ENCODE measurements around the gene UNC93A. TPM values are rescaled to one million over a fixed set of nuclear protein-coding genes. Genes with fewer than 3 reads are reported as not detected.

The UNC93A gene
- total RNA-seq, 1 experiment from 2014 or later, result not detected

DNA sequence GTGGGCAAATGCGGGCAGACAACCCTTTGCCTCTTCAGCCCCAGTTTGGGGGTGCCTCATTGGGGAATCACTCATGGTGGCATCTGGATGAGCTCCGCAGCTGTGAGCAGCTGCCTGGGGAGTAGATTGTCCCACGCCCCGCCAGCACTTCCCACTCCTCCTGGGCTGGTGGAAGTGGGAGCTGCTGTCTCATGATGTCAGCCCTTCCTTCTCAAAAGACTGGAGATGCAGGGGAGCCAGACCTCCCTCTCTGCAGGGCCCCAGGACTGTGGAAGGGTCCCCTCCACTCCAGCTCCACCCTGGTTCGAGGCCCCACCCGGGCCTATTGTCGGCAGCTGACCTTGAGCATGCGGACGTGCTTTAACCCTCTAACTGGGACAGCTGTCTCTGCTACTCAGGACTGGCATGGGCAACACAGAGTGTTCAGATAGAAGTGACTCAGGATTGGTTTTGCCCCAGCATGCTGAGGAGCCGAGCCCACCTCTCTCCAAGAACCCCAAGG is 2.0 kb downstream of the UNC93A start:
- no peaks in the 10 kb centered on the region for H3K4me1 ChIP-seq (ENCODE audit: control insufficient read depth in 1 of 2, insufficient read depth in 2 of 2, low read length in 2 of 2)
- H3K9me2 ChIP-seq (ENCODE audit: insufficient read depth), result no peaks in the 10 kb centered on the region
- no peaks in the 10 kb centered on the region for H3K36me3 ChIP-seq (ENCODE audit: control insufficient read depth in 1 of 2, insufficient read depth in 2 of 2, low read length in 2 of 2)
- no TSS peak for BruUV-seq (replicated peaks)
- peaks cover 51% of the 10 kb centered on the region for H3K27me3 ChIP-seq (ENCODE audit: insufficient read depth, low read length)
- RAD21 ChIA-PET (ENCODE audit: low non-redundant PET in 1 of 2, low total read pairs in 2 of 2, uncharacterized antibody in 2 of 2, unreplicated experiment in 2 of 2), result no interaction called here
- no peak overlapping the region for H3K9ac ChIP-seq (ENCODE audit: low read length)
- DNase-seq (ENCODE audit: low read depth, low spot score), result no peak
- no peaks in the 10 kb centered on the region for H4K20me1 ChIP-seq (ENCODE audit: insufficient read depth)
- no peak overlapping the region for H2AFZ ChIP-seq (ENCODE audit: low read depth, low read length, poor library complexity, severe bottlenecking)
- POLR2A ChIA-PET, result no interaction called here
- H3K79me2 ChIP-seq (ENCODE audit: insufficient read depth, low read length), result no peaks in the 10 kb centered on the region
- H3K4me2 ChIP-seq (ENCODE audit: low read length), result no peak overlapping the region
- H3K9me3 ChIP-seq (ENCODE audit: control insufficient read depth in 1 of 2, insufficient read depth in 1 of 2, low read depth in 1 of 2, low read length in 2 of 2), result no peaks in the 10 kb centered on the region
- no peak overlapping the region for H3K4me3 ChIP-seq (replicated peaks in 1 of 2; ENCODE audit: low read depth in 1 of 2, low read length in 2 of 2)
- TF ChIP-seq ELF1 (IDR thresholded peaks at IDR 0.05; ENCODE audit: borderline replicate concordance, low read depth) (no peak), MAX (IDR thresholded peaks at IDR 0.05) (no peak), EGR1 (IDR thresholded peaks at IDR 0.05; ENCODE audit: low read depth) (no peak), SRF (IDR thresholded peaks at IDR 0.05; ENCODE audit: low read depth) (no peak)
- no peak for ATAC-seq
- no peak overlapping the region for H3K27ac ChIP-seq (ENCODE audit: low read depth, low read length)
- CTCF ChIA-PET, result interaction anchor here (1.1 kb wide), 1 partner anchor 37 kb away, joined by 3 read pairs; no protein-coding TSS in a partner anchor
- intact Hi-C loops (cut with micrococcal nuclease), result no loop called here

DNA sequence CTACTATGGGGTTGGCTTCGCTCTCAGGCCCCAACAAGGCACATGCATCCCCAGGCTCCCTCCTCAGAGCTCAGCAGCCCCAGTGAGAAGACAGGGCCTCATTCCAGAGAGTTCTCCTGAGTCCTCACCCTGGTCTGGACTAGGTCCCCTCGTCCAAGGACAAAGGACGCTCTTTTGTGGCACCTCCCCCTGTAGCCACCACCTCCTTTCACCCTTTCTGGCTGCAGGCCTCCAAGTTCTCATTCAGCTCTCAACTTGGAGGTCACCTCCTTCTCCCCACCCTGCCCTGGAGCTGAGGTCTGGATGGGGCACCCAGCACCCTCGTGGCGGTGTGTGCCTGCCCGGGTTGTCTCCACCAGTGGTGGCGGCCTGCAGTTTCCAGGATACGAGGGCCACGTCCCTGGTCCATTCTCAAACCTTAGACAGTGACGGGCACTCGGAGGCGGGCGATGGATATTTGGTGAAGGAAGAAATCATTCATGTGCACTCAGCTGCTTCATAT is 2.5 kb downstream of the UNC93A start:
- CTCF ChIA-PET, result interaction anchor here (1.1 kb wide), 1 partner anchor 37 kb away, joined by 3 read pairs; no protein-coding TSS in a partner anchor
- H2AFZ ChIP-seq (ENCODE audit: low read depth, low read length, poor library complexity, severe bottlenecking), result no peak overlapping the region
- H3K9me3 ChIP-seq (ENCODE audit: control insufficient read depth in 1 of 2, insufficient read depth in 1 of 2, low read depth in 1 of 2, low read length in 2 of 2), result no peaks in the 10 kb centered on the region
- ATAC-seq (no peak), DNase-seq (ENCODE audit: low read depth, low spot score) (no peak)
- intact Hi-C loops (cut with micrococcal nuclease), result no loop called here
- H3K27me3 ChIP-seq (ENCODE audit: insufficient read depth, low read length), result peaks cover 51% of the 10 kb centered on the region
- no peaks in the 10 kb centered on the region for H3K4me1 ChIP-seq (ENCODE audit: control insufficient read depth in 1 of 2, insufficient read depth in 2 of 2, low read length in 2 of 2)
- POLR2A ChIA-PET, result no interaction called here
- H3K9me2 ChIP-seq (ENCODE audit: insufficient read depth), result no peaks in the 10 kb centered on the region
- H3K4me3 ChIP-seq (replicated peaks in 1 of 2; ENCODE audit: low read depth in 1 of 2, low read length in 2 of 2), result no peak overlapping the region
- BruUV-seq (replicated peaks), result no TSS peak
- TF ChIP-seq, protein P1, sequence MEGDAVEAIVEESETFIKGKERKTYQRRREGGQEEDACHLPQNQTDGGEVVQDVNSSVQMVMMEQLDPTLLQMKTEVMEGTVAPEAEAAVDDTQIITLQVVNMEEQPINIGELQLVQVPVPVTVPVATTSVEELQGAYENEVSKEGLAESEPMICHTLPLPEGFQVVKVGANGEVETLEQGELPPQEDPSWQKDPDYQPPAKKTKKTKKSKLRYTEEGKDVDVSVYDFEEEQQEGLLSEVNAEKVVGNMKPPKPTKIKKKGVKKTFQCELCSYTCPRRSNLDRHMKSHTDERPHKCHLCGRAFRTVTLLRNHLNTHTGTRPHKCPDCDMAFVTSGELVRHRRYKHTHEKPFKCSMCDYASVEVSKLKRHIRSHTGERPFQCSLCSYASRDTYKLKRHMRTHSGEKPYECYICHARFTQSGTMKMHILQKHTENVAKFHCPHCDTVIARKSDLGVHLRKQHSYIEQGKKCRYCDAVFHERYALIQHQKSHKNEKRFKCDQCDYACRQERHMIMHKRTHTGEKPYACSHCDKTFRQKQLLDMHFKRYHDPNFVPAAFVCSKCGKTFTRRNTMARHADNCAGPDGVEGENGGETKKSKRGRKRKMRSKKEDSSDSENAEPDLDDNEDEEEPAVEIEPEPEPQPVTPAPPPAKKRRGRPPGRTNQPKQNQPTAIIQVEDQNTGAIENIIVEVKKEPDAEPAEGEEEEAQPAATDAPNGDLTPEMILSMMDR (IDR thresholded peaks at IDR 0.05 in 2 of 3, conservative IDR thresholded peaks at IDR 0.05 in 1 of 3; ENCODE audit: borderline replicate concordance in 1 of 3, insufficient read depth in 1 of 3, low read depth in 2 of 3, low read length in 2 of 3), result no peak
- TF ChIP-seq ZFX (IDR thresholded peaks at IDR 0.05), result no peak
- TF ChIP-seq JUND (IDR thresholded peaks at IDR 0.05), result no peak
- TF ChIP-seq ZNF274 (IDR thresholded peaks at IDR 0.05; ENCODE audit: low read depth, low read length), result no peak
- RAD21 ChIA-PET (ENCODE audit: low non-redundant PET in 1 of 2, low total read pairs in 2 of 2, uncharacterized antibody in 2 of 2, unreplicated experiment in 2 of 2), result no interaction called here
- H3K36me3 ChIP-seq (ENCODE audit: control insufficient read depth in 1 of 2, insufficient read depth in 2 of 2, low read length in 2 of 2), result no peaks in the 10 kb centered on the region
- no peaks in the 10 kb centered on the region for H3K79me2 ChIP-seq (ENCODE audit: insufficient read depth, low read length)
- H3K9ac ChIP-seq (ENCODE audit: low read length), result no peak overlapping the region
- no peak overlapping the region for H3K4me2 ChIP-seq (ENCODE audit: low read length)
- no peaks in the 10 kb centered on the region for H4K20me1 ChIP-seq (ENCODE audit: insufficient read depth)
- no peak overlapping the region for H3K27ac ChIP-seq (ENCODE audit: low read depth, low read length)

All from HCT116 (cell line).